A549 (cell line): ENCODE results near the gene SPPL2C. TPM values are rescaled to one million over a fixed set of nuclear protein-coding genes. Genes with fewer than 3 reads are reported as not detected.

Experiments used
- ATAC-seq, 2 experiments: fragments of 200-7000 bp in 1 of 2; fragments of >200 bp in 1 of 2; cut with Nextera tagmentation in 1 of 2; cut with Tn5 transposase in 1 of 2; 3 replicates each; pipeline versions ENCODE4 v1.8.0 to v1.9.1; 2018 to 2020; ENCODE audit warnings: mild to moderate bottlenecking in 1 of 2, moderate library complexity in 1 of 2
- CTCF ChIA-PET: fragments of 300-600 bp; sonication (Branson Sonifier 250); formaldehyde crosslinking; extraction: SDS; loops from one replicate; lab custom pipeline; 2021; ENCODE audit warnings: antibody characterized with exemption, inconsistent platforms; lab: Yijun Ruan, JAX
- POLR2A ChIA-PET: fragments of 350-600 bp; formaldehyde crosslinking; extraction: SDS; loops from one replicate; lab custom pipeline; 2021; ENCODE audit warnings: antibody characterized with exemption, inconsistent platforms; lab: Yijun Ruan, JAX
- DNase-seq, 2 experiments: peaks; one replicate each; pipeline versions ENCODE4 v3.0.0 to v3.0.0-alpha.2; 2011 to 2016; ENCODE audit warnings: low read depth in 1 of 2, low spot score in 1 of 2
- FAIRE-seq: peaks from 2 replicates; lab custom pipeline; 2011; peaks lifted over from hg19 to GRCh38; lab: Jason Lieb, UNC
- H3K27ac ChIP-seq, 2 experiments: fragments of >200 bp; sonication (Bioruptor Twin); formaldehyde crosslinking; 3 replicates each; pipeline ENCODE4 v1.5.1; 2016 to 2017
- H3K4me1 ChIP-seq: fragments of >200 bp; sonication (Bioruptor Twin); formaldehyde crosslinking; 3 replicates; pipeline ENCODE4 v1.6.1; 2016
- H3K4me2 ChIP-seq: fragments of >200 bp; sonication (Bioruptor Twin); formaldehyde crosslinking; 3 replicates; pipeline ENCODE4 v1.6.1; 2016
- H3K4me3 ChIP-seq: fragments of >200 bp; sonication (Bioruptor Twin); formaldehyde crosslinking; 3 replicates; pipeline ENCODE4 v1.5.1; 2016
- H3K9me3 ChIP-seq: fragments of >200 bp; sonication (Bioruptor Twin); formaldehyde crosslinking; 3 replicates; pipeline ENCODE4 v1.6.1; 2016
- BHLHE40 ChIP-seq: IDR thresholded peaks from 2 replicates; pipeline ENCODE4 v1.6.1; 2012; ENCODE audit warnings: low read depth, low read length, inconsistent platforms
- CBX2 ChIP-seq: fragments of 200-600 bp; sonication (generic); IDR thresholded peaks from 2 replicates; pipeline ENCODE4 v1.6.1; 2016; ENCODE audit warnings: low read depth, mild to moderate bottlenecking, borderline replicate concordance
- EHMT2 ChIP-seq: fragments of 200-600 bp; sonication (generic); IDR thresholded peaks from 2 replicates; pipeline ENCODE4 v1.6.1; 2016; ENCODE audit warnings: antibody characterized with exemption, low read depth, mild to moderate bottlenecking, moderate library complexity
- EP300 ChIP-seq, 2 experiments: fragments of >200 bp; sonication (Bioruptor Twin); formaldehyde crosslinking; IDR thresholded peaks; 2 replicates in 1 of 2; 3 replicates in 1 of 2; pipeline ENCODE4 v1.6.1; 2016 to 2017
- ESRRA ChIP-seq: fragments of 150-350 bp; IDR thresholded peaks from 2 replicates; pipeline ENCODE4 v1.6.1; 2014; ENCODE audit warnings: mild to moderate bottlenecking, low read length, borderline replicate concordance
- FOSL2 ChIP-seq, 2 experiments: fragments of 450-650 bp in 1 of 2; fragments of >200 bp in 1 of 2; sonication (Bioruptor Twin) in 1 of 2; formaldehyde crosslinking; IDR thresholded peaks; 2 replicates each; pipeline versions ENCODE4 v1.5.0 to v1.6.1; 2016 to 2020; ENCODE audit warnings: mild to moderate bottlenecking in 1 of 2, moderate library complexity in 1 of 2
- FOXS1 ChIP-seq: fragments of 250-450 bp; sonication (Bioruptor Pico); IDR thresholded peaks from 2 replicates; pipeline ENCODE4 v1.5.0; 2020; ENCODE audit warnings: mild to moderate bottlenecking, moderate library complexity
- HDAC2 ChIP-seq: fragments of 200-600 bp; sonication (generic); IDR thresholded peaks from 2 replicates; pipeline ENCODE4 v1.6.1; 2016
- HOXB13 ChIP-seq: fragments of 250-450 bp; sonication (Bioruptor Pico); IDR thresholded peaks from 2 replicates; pipeline ENCODE4 v1.5.0; 2020; ENCODE audit warnings: low read depth, mild to moderate bottlenecking, moderate library complexity
- HOXB5 ChIP-seq: fragments of 250-450 bp; sonication (Bioruptor Pico); IDR thresholded peaks from 2 replicates; pipeline ENCODE4 v1.5.0; 2020; ENCODE audit warnings: mild to moderate bottlenecking, moderate library complexity
- MAFK ChIP-seq: fragments of 450-650 bp; IDR thresholded peaks from 2 replicates; pipeline ENCODE4 v1.6.1; 2014; ENCODE audit not compliant: partially characterized antibody
- NPAS2 ChIP-seq: fragments of 250-450 bp; sonication (Bioruptor Pico); IDR thresholded peaks from 2 replicates; pipeline ENCODE4 v1.8.0; 2022; ENCODE audit warnings: mild to moderate bottlenecking, moderate library complexity, borderline replicate concordance
- NR3C1 ChIP-seq: fragments of >200 bp; sonication (Bioruptor Twin); formaldehyde crosslinking; IDR thresholded peaks from 3 replicates; pipeline ENCODE4 v1.6.1; 2017
- PHF8 ChIP-seq: fragments of 200-600 bp; sonication (generic); IDR thresholded peaks from 2 replicates; pipeline ENCODE4 v1.6.1; 2016; ENCODE audit warnings: low read depth, mild to moderate bottlenecking, antibody characterized with exemption, moderate library complexity, borderline replicate concordance
- RARB ChIP-seq: fragments of 250-450 bp; sonication (Bioruptor Pico); IDR thresholded peaks from 2 replicates; pipeline ENCODE4 v1.8.0; 2021; ENCODE audit warnings: mild to moderate bottlenecking, moderate library complexity
- RNF2 ChIP-seq: fragments of 200-600 bp; sonication (generic); IDR thresholded peaks from 2 replicates; pipeline ENCODE4 v1.6.1; 2016; ENCODE audit warnings: low read depth, mild to moderate bottlenecking, antibody characterized with exemption, moderate library complexity, borderline replicate concordance
- TFCP2L1 ChIP-seq: fragments of 250-450 bp; sonication (Bioruptor Pico); IDR thresholded peaks from 2 replicates; pipeline ENCODE4 v1.5.0; 2021; ENCODE audit warnings: mild to moderate bottlenecking
- ZFP36 ChIP-seq: fragments of 450-650 bp; IDR thresholded peaks from 2 replicates; pipeline ENCODE4 v1.6.1; 2014; ENCODE audit warnings: borderline replicate concordance; ENCODE audit not compliant: partially characterized antibody
- ZSCAN20 ChIP-seq: fragments of 250-450 bp; sonication (Bioruptor Pico); IDR thresholded peaks from 2 replicates; pipeline ENCODE4 v1.8.0; 2022; ENCODE audit warnings: mild to moderate bottlenecking, moderate library complexity
- whole genome bisulfite sequencing: methylation state at CpG from one replicate; pipeline ENCODE4 v1.1.6; 2017; ENCODE audit errors: missing lambda C conversion rate; 5-methylcytosine and 5-hydroxymethylcytosine counted together
- polyA plus RNA-seq, 4 experiments: library from polyadenylated mRNA; depleted of rRNA in 3 of 4; stranded (reverse); fragments of >200 nt; fragmentation: RNase III in 1 of 4; extraction: RNeasy Plus Mini Kit Qiagen cat#74134 plus additional on column Dnase treatment in 1 of 4; gene quantifications; 2 replicates in 3 of 4; 3 replicates in 1 of 4; pipeline ENCODE4 v1.2.3, GENCODE V29; 2011 to 2017
- TF ChIP-seq, protein P1 (sequence below): IDR thresholded peaks from 2 replicates; pipeline ENCODE4 v1.6.1; 2012
- TF ChIP-seq, protein P2 (sequence below): fragments of 250-450 bp; sonication (Bioruptor Pico); IDR thresholded peaks from 2 replicates; pipeline ENCODE4 v1.5.0; 2021; ENCODE audit warnings: mild to moderate bottlenecking, moderate library complexity, borderline replicate concordance
- TF ChIP-seq, protein P3 (sequence below): IDR thresholded peaks from 2 replicates; pipeline ENCODE4 v1.6.1; 2012
- TF ChIP-seq, protein P4 (sequence below): fragments of 200-600 bp; sonication (generic); IDR thresholded peaks from 2 replicates; pipeline ENCODE4 v1.6.1; 2016; ENCODE audit warnings: antibody characterized with exemption, mild to moderate bottlenecking, moderate library complexity

Gene SPPL2C
- polyA plus RNA-seq, 2 of the 4 experiments (the other 2 are of a cell fraction), result not detected

DNA sequence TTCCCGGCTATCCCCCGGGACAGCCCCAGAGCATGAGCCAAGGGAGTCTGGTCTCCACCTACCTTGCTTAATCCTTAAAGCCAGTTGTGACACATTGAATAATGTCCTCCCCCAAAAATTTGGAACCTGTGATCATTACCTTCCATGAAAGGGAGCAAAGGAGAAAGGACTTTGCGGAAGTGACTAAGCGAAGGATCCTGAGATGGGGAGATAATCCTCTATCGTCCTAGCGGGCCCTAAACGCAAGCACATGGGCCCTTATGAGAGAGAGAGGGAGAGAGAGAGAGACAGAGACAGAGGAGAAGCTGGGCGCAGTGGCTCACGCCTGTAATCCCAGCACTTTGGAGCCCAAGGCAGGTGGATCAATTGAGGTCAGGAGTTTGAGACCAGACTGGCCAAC, 9.5 kb downstream of the SPPL2C start:
- TF ChIP-seq HDAC2 (no peak), HOXB13 (CRISPR knock-in tag) (no peak), HOXB5 (CRISPR knock-in tag) (no peak), FOXS1 (CRISPR knock-in tag) (no peak), ESRRA (no peak), NR3C1 (no peak), EHMT2 (no peak), EP300 (IDR thresholded peaks at IDR 0.05) (no peak), CBX2 (no peak), ZSCAN20 (CRISPR knock-in tag) (no peak), RARB (CRISPR knock-in tag) (no peak), FOSL2 (IDR thresholded peaks at IDR 0.05) (no peak), FOSL2 (CRISPR knock-in tag; IDR thresholded peaks at IDR 0.05) (no peak), PHF8 (no peak), BHLHE40 (no peak)
- TF ChIP-seq, protein P1, sequence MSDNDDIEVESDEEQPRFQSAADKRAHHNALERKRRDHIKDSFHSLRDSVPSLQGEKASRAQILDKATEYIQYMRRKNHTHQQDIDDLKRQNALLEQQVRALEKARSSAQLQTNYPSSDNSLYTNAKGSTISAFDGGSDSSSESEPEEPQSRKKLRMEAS, result no peak
- TF ChIP-seq, protein P2, sequence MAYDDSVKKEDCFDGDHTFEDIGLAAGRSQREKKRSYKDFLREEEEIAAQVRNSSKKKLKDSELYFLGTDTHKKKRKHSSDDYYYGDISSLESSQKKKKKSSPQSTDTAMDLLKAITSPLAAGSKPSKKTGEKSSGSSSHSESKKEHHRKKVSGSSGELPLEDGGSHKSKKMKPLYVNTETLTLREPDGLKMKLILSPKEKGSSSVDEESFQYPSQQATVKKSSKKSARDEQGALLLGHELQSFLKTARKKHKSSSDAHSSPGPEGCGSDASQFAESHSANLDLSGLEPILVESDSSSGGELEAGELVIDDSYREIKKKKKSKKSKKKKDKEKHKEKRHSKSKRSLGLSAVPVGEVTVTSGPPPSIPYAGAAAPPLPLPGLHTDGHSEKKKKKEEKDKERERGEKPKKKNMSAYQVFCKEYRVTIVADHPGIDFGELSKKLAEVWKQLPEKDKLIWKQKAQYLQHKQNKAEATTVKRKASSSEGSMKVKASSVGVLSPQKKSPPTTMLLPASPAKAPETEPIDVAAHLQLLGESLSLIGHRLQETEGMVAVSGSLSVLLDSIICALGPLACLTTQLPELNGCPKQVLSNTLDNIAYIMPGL (CRISPR knock-in tag), result no peak
- TF ChIP-seq, protein P3, sequence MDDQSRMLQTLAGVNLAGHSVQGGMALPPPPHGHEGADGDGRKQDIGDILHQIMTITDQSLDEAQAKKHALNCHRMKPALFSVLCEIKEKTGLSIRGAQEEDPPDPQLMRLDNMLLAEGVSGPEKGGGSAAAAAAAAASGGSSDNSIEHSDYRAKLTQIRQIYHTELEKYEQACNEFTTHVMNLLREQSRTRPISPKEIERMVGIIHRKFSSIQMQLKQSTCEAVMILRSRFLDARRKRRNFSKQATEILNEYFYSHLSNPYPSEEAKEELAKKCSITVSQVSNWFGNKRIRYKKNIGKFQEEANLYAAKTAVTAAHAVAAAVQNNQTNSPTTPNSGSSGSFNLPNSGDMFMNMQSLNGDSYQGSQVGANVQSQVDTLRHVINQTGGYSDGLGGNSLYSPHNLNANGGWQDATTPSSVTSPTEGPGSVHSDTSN, result no peak
- TF ChIP-seq, all 56 proteins: peak for 0
- ChIA-PET CTCF (interaction anchor here (0.8 to 1.7 kb wide), 10 partner anchors 10 to 459 kb away, joined by 3 to 4 read pairs (median 3); no protein-coding TSS in a partner anchor), POLR2A (no interaction called here)
- no peak for ATAC-seq
- Histone ChIP-seq H3K4me1 (0 out of 3 replicates have a peak, but pooled peaks cover 2% of the 10 kb centered on the region), H3K4me3 (no peak overlapping the region), H3K4me2 (no peak overlapping the region), H3K9me3 (no peaks in the 10 kb centered on the region), H3K27ac (no peak overlapping the region)
- FAIRE-seq, result no peak
- DNase-seq, result no peak
- 56% methylated on average over 9 of the region's 9 CpGs for WGBS

DNA sequence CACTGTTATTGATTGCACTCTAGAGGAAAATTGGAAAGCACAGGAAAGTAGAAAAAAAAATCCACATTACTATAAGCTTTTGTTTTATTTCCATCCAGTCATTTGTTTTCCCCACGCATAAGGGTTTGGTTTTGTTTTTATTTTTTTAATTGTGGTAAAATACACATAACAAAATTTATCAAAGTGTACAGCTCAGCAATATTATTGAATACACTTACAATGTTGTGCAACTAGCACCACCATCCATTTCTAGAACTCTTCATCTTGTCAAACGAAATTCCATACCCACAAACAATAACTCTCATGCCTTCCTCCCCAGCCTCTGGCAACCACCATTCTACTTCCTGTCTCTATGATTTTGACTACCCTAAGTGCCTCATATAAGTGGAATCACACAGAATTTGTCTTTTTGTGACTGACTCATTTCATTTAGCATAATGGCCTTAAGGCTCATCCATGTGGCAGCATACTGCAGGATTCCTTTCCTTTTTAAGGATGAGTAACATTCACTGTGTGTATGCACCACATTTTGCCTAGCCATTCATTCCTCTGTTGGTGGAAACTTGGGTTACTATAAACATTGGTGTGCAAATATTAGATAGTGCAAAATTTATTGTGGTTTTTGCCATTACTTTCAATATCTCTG, 11.1 kb downstream of the SPPL2C start:
- 43% methylated on average over 2 of the region's 2 CpGs for WGBS
- TF ChIP-seq NPAS2 (CRISPR knock-in tag), result no peak
- TF ChIP-seq MAFK, result peak; percentile 59
- DNase-seq, result no peak
- Histone ChIP-seq H3K4me3 (no peak overlapping the region), H3K4me2 (no peak overlapping the region), H3K27ac (no peak overlapping the region), H3K4me1 (0 out of 3 replicates have a peak, but pooled peaks cover 2% of the 10 kb centered on the region), H3K9me3 (no peaks in the 10 kb centered on the region)
- ChIA-PET CTCF (interaction anchor here (0.7 to 2.4 kb wide), 3 partner anchors 24 to 216 kb away, joined by 3 to 19 read pairs (median 3); no protein-coding TSS in a partner anchor), POLR2A (no interaction called here)
- ATAC-seq, result no peak
- no peak for FAIRE-seq

DNA sequence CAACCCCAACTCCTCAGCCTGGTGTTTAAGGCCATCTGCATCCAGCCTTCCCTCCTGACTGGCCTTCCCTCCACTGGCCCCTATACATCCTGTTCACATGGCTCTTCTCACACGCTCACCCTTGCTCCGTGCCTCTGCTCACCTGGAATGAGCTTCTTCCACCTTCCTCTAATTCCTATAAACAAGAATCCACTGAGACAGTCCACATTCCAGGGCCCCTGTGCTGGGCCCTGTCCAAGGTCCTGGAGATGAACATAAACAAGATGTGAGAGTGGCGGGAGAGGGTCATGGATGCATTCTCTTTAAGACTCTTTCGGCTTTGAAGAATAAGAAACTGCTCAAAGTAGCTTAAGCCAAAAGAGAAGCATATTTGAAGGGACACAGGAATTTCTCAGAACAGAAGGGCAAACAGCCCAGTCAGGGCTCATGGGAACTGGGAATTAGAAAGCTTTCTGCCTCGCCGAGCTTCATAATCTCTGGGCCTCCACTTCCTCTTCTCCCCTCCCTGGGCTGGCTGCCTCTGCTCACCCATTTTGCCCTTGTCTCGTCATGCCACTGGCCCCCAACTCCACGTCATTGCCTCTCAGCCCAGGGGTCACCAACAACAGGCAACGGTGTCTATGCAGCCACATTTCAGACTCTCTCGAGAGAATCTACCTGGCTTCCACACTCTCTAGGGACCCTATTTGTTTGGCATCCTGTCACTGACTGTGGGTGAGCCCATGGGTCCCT, 13.5 kb downstream of the SPPL2C start:
- ChIA-PET CTCF (interaction anchor here (0.9 to 4.8 kb wide), 4 partner anchors 26 to 222 kb away, joined by 3 to 22 read pairs (median 4); no protein-coding TSS in a partner anchor), POLR2A (no interaction called here)
- no peak for DNase-seq
- Histone ChIP-seq H3K4me1 (no peaks in the 10 kb centered on the region), H3K27ac (no peak overlapping the region), H3K4me2 (no peak overlapping the region), H3K4me3 (no peak overlapping the region), H3K9me3 (0 out of 3 replicates have a peak, but pooled peaks cover 3% of the 10 kb centered on the region)
- no peak for FAIRE-seq
- ATAC-seq, result peak; percentile 46 to 59; a peak in 5 of 6 replicates
- 39% methylated on average over 10 of the region's 10 CpGs for WGBS
- TF ChIP-seq CBX2, result no peak
- no peak for TF ChIP-seq BHLHE40
- TF ChIP-seq, protein P4, sequence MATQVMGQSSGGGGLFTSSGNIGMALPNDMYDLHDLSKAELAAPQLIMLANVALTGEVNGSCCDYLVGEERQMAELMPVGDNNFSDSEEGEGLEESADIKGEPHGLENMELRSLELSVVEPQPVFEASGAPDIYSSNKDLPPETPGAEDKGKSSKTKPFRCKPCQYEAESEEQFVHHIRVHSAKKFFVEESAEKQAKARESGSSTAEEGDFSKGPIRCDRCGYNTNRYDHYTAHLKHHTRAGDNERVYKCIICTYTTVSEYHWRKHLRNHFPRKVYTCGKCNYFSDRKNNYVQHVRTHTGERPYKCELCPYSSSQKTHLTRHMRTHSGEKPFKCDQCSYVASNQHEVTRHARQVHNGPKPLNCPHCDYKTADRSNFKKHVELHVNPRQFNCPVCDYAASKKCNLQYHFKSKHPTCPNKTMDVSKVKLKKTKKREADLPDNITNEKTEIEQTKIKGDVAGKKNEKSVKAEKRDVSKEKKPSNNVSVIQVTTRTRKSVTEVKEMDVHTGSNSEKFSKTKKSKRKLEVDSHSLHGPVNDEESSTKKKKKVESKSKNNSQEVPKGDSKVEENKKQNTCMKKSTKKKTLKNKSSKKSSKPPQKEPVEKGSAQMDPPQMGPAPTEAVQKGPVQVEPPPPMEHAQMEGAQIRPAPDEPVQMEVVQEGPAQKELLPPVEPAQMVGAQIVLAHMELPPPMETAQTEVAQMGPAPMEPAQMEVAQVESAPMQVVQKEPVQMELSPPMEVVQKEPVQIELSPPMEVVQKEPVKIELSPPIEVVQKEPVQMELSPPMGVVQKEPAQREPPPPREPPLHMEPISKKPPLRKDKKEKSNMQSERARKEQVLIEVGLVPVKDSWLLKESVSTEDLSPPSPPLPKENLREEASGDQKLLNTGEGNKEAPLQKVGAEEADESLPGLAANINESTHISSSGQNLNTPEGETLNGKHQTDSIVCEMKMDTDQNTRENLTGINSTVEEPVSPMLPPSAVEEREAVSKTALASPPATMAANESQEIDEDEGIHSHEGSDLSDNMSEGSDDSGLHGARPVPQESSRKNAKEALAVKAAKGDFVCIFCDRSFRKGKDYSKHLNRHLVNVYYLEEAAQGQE, result peak; percentile 98
- TF ChIP-seq ZSCAN20 (CRISPR knock-in tag), result no peak
- TF ChIP-seq RNF2, result no peak
- no peak for TF ChIP-seq ZFP36
- TF ChIP-seq EP300 (IDR thresholded peaks at IDR 0.05), result no peak
- peak; percentile 96 for TF ChIP-seq EHMT2
- TF ChIP-seq TFCP2L1 (CRISPR knock-in tag), result no peak
- no peak for TF ChIP-seq PHF8
